ENCODE data around the gene DIP2B.

Gene DIP2B

DNA sequence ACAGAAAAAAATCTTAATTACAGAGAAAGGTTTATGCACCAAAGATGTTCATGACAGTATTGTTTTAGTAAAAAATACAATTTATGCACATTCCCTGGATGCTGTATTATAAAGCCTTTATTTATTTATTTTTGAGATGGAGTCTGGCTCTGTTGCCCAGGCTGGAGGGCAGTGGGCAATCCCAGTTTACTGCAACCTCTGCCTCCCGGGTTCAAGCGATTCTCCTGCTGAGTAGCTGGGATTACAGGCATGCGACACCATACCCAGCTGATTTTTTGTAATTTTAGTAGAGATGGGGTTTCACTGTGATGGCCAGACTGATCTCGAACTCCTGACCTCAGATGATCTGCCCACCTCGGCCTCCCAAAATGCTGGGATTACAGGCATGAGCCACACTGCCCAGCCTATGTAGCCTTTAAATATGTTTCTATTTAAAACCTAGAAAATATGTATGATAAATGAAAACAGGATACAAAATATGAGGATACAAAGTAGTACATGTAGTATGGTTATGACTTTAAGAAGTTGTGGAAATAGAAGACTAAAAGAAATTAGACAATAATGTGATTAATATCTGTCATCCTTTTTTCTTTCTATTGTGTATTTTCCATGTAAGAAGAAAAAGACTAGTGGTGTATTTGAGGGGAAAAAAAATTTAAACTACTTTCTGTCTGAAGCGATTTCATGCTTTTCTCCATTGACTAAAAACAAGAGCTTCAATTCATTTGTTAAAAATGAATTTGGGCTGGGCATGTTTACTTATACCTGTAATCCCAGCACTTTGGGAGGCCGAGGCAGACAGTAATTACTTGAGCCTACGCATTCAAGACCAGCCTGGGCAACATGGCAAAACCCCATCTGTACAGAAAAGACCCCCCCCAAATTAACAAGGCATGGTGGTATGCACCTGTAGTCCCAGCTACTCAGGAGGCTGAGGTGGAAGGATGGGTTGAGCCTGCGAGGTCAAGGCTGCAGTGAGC lies 272.3 kb downstream of the DIP2B start:
- Histone ChIP-seq H3K4me3 (ENCODE audit: insufficient read depth, low read length, poor library complexity, severe bottlenecking) (no peak overlapping the region), H3K36me3 (ENCODE audit: low read length) (peaks cover 8% of the 10 kb centered on the region; the same call in 1 of the 2 replicates), H4K20me1 (ENCODE audit: low read depth, low read length) (no peaks in the 10 kb centered on the region; the same call in 1 of the 2 replicates), H3K9me2 (replicated peaks; ENCODE audit: insufficient read depth, low read length) (no peaks in the 10 kb centered on the region), H3K79me2 (ENCODE audit: insufficient read depth, low read length) (peaks cover 67% of the 10 kb centered on the region), H3K4me2 (ENCODE audit: low read depth, low read length, poor library complexity, severe bottlenecking) (no peak overlapping the region), H3K9ac (ENCODE audit: low read length) (no peak overlapping the region), H3K27ac (ENCODE audit: low read depth, low read length) (no peak overlapping the region), H2AFZ (ENCODE audit: low read depth, low read length, severe bottlenecking) (no peak overlapping the region), H3K9me3 (ENCODE audit: insufficient read depth, low read length) (no peaks in the 10 kb centered on the region), H3F3A (ENCODE audit: insufficient read depth) (no peaks in the 10 kb centered on the region), H3K27me3 (ENCODE audit: low read length) (no peaks in the 10 kb centered on the region)
- TF ChIP-seq EZH2phosphoT487 (conservative IDR thresholded peaks at IDR 0.05; ENCODE audit: low read length) = no peak
- no peak for TF ChIP-seq CTCF (IDR thresholded peaks at IDR 0.05; ENCODE audit: insufficient read depth, low read length, poor library complexity, severe bottlenecking)

GRCh38 chr12:50778663-50779590 lies 274.1 kb downstream of the DIP2B start:
- Histone ChIP-seq H4K20me1 (ENCODE audit: low read depth, low read length) (no peaks in the 10 kb centered on the region; the same call in 1 of the 2 replicates), H3K79me2 (ENCODE audit: insufficient read depth, low read length) (peaks cover 58% of the 10 kb centered on the region), H3K27me3 (ENCODE audit: low read length) (no peaks in the 10 kb centered on the region), H3K9me3 (ENCODE audit: insufficient read depth, low read length) (no peaks in the 10 kb centered on the region), H3K4me2 (ENCODE audit: low read depth, low read length, poor library complexity, severe bottlenecking) (no peak overlapping the region), H3K27ac (ENCODE audit: low read depth, low read length) (no peak overlapping the region), H3K36me3 (ENCODE audit: low read length) (peaks cover 8% of the 10 kb centered on the region; the same call in 1 of the 2 replicates), H2AFZ (ENCODE audit: low read depth, low read length, severe bottlenecking) (no peak overlapping the region), H3F3A (ENCODE audit: insufficient read depth) (no peaks in the 10 kb centered on the region), H3K9ac (ENCODE audit: low read length) (no peak overlapping the region), H3K4me3 (ENCODE audit: insufficient read depth, low read length, poor library complexity, severe bottlenecking) (no peak overlapping the region), H3K9me2 (replicated peaks; ENCODE audit: insufficient read depth, low read length) (no peaks in the 10 kb centered on the region)
- TF ChIP-seq CTCF (IDR thresholded peaks at IDR 0.05; ENCODE audit: insufficient read depth, low read length, poor library complexity, severe bottlenecking) (no peak), EZH2phosphoT487 (conservative IDR thresholded peaks at IDR 0.05; ENCODE audit: low read length) (no peak)

GRCh38 chr12:50780013-50780412 lies 275.2 kb downstream of the DIP2B start:
- H3F3A ChIP-seq (ENCODE audit: insufficient read depth) = no peaks in the 10 kb centered on the region
- no peaks in the 10 kb centered on the region for H3K27me3 ChIP-seq (ENCODE audit: low read length)
- peaks cover 52% of the 10 kb centered on the region for H3K79me2 ChIP-seq (ENCODE audit: insufficient read depth, low read length)
- H3K9me2 ChIP-seq (replicated peaks; ENCODE audit: insufficient read depth, low read length) = no peaks in the 10 kb centered on the region
- H3K36me3 ChIP-seq (ENCODE audit: low read length) = peaks cover 8% of the 10 kb centered on the region; the same call in 1 of the 2 replicates
- no peak overlapping the region for H3K4me3 ChIP-seq (ENCODE audit: insufficient read depth, low read length, poor library complexity, severe bottlenecking)
- H3K9me3 ChIP-seq (ENCODE audit: insufficient read depth, low read length) = no peaks in the 10 kb centered on the region
- no peak overlapping the region for H2AFZ ChIP-seq (ENCODE audit: low read depth, low read length, severe bottlenecking)
- no peak overlapping the region for H3K4me2 ChIP-seq (ENCODE audit: low read depth, low read length, poor library complexity, severe bottlenecking)
- no peak overlapping the region for H3K27ac ChIP-seq (ENCODE audit: low read depth, low read length)
- H4K20me1 ChIP-seq (ENCODE audit: low read depth, low read length) = no peaks in the 10 kb centered on the region; the same call in 1 of the 2 replicates
- no peak for TF ChIP-seq CTCF (IDR thresholded peaks at IDR 0.05; ENCODE audit: insufficient read depth, low read length, poor library complexity, severe bottlenecking)
- TF ChIP-seq EZH2phosphoT487 (conservative IDR thresholded peaks at IDR 0.05; ENCODE audit: low read length) = no peak
- H3K9ac ChIP-seq (ENCODE audit: low read length) = no peak overlapping the region

Data from SU-DHL-6 (cell line).